ENCODE results near the gene KLK7. TPM values are rescaled to one million over a fixed set of nuclear protein-coding genes. Genes with fewer than 3 reads are reported as not detected.

KLK7 gene
- total RNA-seq, 1 donor from 2014 or later: 9.3 TPM

GRCh38 chr19:50928831-50929230 is 54.9 kb downstream of the KLK7 start:
- TF ChIP-seq CTCF (conservative IDR thresholded peaks at IDR 0.05; ENCODE audit: low read depth, low read length): no peak
- DNase-seq (ENCODE audit: low read depth): no peak
- no peak overlapping the region for H3K4me3 ChIP-seq (ENCODE audit: low read depth, low read length)

Other genes with a start within 250 kb of the KLK7 start
- not detected in 2 replicates for gene GPR32, start 213.5 kb downstream of the KLK7 start, total RNA-seq
- gene ACP4, start 193.5 kb downstream of the KLK7 start, total RNA-seq: not detected in 2 replicates
- 5.0 TPM in 1 of 2 replicates, not detected in the other for gene KLK1, start 160.1 kb downstream of the KLK7 start, total RNA-seq
- gene KLK15, start 150.3 kb downstream of the KLK7 start, total RNA-seq: not detected in 2 replicates
- not detected in 2 replicates for gene KLK3, start 129.0 kb downstream of the KLK7 start, total RNA-seq
- gene KLK2, start 110.5 kb downstream of the KLK7 start, total RNA-seq: not detected in 2 replicates
- gene KLK4, start 72.5 kb downstream of the KLK7 start, total RNA-seq: not detected in 2 replicates
- 8.1 and 16.4 TPM in 2 replicates for gene KLK5, start 30.9 kb downstream of the KLK7 start, total RNA-seq
- gene KLK6, start 14.3 kb downstream of the KLK7 start, total RNA-seq: 32.2 and 65.8 TPM in 2 replicates
- gene KLK8, start 17.7 kb upstream of the KLK7 start, total RNA-seq: 3.6 and 9.1 TPM in 2 replicates
- gene KLK10, start 35.8 kb upstream of the KLK7 start, total RNA-seq: 2.8 and 10.1 TPM in 2 replicates
- gene KLK11, start 42.7 kb upstream of the KLK7 start, total RNA-seq: not detected in 2 replicates
- not detected in 2 replicates for gene KLK12, start 51.1 kb upstream of the KLK7 start, total RNA-seq
- not detected in 2 replicates for gene KLK13, start 81.2 kb upstream of the KLK7 start, total RNA-seq
- 0.17 TPM in 1 of 2 replicates, not detected in the other for gene KLK14, start 99.0 kb upstream of the KLK7 start, total RNA-seq
- gene CTU1, start 124.5 kb upstream of the KLK7 start, total RNA-seq: 12.5 and 21.5 TPM in 2 replicates
- gene SIGLEC9, start 141.0 kb upstream of the KLK7 start, total RNA-seq: not detected in 2 replicates
- not detected in 2 replicates for gene SIGLEC7, start 158.4 kb upstream of the KLK7 start, total RNA-seq
- not detected in 2 replicates for gene CD33, start 241.2 kb upstream of the KLK7 start, total RNA-seq